Stimulated activated CD8-positive, alpha-beta memory T cell treated with anti-CD3 and anti-CD28 coated beads, Interleukin-12 subunit alpha, Interleukin-12 subunit beta, amount 100 ng/mL, for 4 hours (primary cell): Measurements from ENCODE around the gene TUBB1.

Experiments used
- DNase-seq: peaks from one replicate; pipeline ENCODE4 v3.0.0-alpha.2; 2020; ENCODE audit warnings: low read depth

Gene TUBB1

GRCh38 chr20:59043698-59044097 is 24.5 kb downstream of the TUBB1 start:
- DNase-seq: no peak

DNA sequence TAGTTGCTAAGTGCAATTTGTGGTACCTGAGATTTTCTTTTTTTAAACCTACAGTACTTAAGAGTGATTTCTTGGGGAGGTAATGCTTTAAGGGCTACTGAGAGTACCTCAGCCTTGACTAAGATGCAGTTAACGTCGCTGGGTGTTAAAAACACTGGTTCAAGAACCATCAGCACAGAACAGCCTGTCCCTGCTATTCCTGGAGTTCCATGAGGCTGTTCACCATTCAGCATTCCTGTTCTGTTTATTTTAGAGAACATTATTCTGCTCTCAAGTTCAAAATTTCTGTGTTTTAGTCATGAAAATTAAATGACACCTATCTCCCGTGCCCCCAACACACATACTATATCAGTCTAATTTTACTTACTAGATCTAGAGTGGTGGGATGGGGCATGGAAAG is 25.1 kb downstream of the TUBB1 start:
- no peak for DNase-seq

DNA sequence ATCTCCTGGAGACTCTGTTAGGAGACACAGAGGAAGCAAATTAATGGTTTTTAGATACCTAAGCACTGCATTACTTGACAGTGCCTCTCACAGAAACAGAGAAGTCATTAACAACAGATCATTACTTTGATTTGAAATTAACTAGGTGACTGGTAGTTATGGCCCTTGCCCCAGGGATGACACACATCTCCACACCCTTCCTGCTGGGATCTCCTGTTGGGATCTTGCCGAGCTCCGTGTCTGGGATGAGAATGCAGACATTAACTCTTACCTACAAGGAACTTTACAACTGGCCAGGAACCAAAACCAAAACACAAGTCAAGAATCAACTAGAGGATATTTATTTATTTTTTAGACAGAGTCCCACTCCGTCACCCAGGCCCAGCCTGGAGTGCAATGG is 25.6 kb downstream of the TUBB1 start:
- no peak for DNase-seq

GRCh38 chr20:59046862-59047261 is 27.6 kb downstream of the TUBB1 start:
- DNase-seq: no peak

- DNase-seq: no peak
These were observed 28.9 kb downstream of the TUBB1 start for GRCh38 chr20:59047938-59048680.

- DNase-seq: no peak
These were observed 29.4 kb downstream of the TUBB1 start for GRCh38 chr20:59048681-59049030.

DNA sequence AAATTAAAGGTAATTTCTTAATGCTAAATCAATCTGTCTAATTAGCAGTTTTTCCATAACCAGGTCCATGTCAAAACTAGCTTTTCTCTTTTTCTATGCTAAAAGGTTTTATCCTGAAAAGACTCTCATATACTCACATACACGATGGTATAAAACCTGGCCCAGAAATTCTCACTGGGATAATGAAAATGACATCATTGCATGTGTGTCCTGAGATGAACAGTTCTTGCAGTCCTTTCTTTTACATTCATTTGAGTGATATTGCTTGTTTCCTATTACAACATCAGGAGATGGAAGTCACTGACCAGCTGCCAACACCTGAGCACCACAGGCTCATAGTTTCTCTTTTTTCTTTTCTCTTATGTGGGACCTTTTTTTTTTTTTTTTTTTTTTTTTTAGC is 31.2 kb downstream of the TUBB1 start:
- no peak for DNase-seq

- no peak for DNase-seq
These were observed 32.5 kb downstream of the TUBB1 start for GRCh38 chr20:59051666-59052185.

DNA sequence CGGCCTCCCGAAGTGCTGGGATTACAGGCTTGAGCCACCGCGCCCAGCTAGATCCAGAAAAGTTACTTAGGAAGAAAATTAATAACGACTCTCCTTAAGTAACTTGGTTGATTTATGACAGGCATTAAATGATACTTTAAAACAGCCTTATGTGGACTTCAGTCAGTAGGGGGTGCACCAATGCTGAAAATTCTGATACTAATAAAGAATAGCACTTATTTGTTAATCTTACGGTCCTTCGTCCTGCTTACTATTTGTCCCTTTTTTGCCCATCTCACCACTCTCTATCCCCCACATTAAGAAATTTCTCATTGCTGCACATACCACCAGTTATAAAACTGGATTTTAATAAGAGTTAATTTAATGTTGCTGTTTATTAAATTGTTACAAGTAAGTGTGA is 36.1 kb downstream of the TUBB1 start:
- DNase-seq: no peak

DNA sequence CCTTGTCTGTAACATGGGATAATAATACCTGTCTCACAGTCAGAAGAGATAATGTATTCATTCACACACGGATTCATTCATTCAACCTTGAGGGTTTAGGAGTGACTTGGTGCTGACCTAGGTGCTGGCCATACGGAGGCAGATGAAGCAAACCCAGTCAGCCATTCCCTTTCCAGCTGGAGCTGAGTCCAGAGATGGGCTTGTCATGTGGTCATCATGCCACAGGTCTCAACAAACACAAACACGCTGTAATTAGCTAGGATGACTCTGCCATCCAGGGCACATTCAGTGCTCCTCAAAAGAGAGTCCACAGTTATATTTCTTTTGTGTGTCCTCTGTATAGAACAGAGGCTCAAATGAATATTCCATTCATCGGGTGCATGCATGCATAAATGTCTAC is 42.9 kb downstream of the TUBB1 start:
- DNase-seq: no peak

DNA sequence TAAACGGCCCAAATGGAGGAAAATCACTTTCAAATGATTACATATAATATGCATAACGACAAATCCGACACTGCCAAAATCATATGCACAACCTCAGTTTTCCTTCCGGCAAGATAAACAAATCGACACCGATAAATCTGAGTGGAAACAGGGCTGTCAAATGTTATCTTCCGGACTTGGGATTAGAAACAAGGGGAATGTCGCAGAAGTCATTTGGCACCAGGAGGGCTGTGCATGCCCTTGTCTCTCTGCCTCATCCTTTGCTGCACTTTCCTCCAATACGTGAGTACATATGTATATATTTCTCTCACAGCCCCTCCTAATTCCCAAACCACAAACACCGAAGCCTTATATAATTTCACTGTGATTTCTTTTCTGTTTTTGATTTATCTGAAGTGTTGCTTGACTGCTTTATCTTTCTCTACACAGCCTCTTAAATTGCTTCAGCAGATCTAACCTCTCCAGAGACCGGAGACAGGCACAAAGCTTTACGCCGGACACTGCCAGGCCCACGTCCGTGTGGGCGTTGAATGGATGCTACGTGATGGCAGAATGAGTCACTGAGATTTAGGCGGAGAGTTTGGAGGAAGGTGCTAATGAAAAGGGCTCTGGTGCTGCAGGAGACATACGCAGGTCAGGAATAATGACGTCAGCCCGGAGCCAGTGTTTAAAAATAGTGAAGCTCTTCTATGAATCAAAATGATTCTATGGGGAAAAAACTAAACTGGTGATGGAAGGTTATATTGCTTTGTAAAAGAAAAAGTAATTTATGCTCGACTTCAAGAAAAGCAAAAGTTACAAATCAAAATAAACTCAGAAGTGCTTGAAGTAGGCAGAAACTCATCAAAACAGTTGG is 44.4 kb downstream of the TUBB1 start:
- DNase-seq: no peak

DNA sequence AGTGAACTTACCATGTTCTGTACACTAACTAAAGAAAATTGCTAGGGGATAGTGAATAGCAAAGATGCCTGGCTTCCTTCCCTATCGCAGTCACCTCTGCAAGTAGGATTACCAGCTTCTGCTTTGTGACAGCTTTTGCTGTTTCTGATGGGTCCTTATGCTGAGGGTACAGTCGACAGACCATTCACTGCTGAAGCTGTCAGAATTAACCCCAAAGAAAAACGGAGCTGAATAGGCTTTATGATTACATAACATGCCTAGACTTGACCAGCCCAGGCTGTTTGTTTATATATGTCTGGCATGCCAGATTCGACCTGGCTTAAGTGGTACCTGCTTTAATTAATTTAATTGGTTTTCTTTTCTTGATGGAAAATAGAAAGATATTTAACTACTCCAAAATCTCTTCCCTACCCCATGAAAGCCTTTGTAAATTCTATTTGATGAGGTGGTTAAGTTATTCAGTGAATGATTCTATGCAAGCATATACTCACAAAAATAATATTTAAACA is 45.0 kb downstream of the TUBB1 start:
- no peak for DNase-seq

DNA sequence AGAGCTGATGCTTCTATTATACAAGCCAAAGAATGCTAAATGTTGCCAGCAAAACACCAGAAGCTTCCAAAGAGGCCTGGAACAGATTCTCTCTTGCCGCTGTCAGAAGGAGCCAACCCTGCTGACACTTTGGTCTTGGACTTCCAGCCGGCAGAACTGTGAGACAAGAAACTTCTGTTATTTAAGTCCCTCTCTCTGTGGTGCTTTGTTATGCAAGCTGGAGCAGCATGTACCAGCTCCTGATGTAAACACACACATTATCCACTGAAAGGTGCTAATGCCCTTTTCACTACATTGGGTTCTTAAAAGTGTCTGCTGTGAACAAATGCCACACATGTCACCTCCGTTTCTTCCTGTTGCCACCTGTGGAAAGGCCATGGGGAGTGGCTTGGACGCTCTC is 49.3 kb downstream of the TUBB1 start:
- DNase-seq: no peak

DNA sequence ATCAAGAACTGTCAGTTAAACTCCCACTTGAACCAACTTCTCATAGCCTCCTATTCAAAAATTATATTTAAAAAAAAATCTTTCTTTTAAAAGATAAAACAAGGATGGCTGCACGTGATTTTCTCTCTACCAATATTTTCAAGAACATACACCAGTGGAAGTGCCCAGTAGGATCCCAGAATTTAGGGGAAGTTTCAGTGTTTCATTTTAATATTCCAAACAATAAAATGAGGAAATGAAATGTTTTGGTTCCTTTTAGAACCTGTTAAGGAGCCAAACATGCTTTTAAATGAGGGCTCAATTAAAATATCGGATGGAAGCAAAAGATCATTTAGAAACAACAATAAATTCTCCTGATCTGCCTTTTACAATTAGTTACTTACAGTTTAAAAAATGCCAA is 49.8 kb downstream of the TUBB1 start:
- DNase-seq: no peak

DNA sequence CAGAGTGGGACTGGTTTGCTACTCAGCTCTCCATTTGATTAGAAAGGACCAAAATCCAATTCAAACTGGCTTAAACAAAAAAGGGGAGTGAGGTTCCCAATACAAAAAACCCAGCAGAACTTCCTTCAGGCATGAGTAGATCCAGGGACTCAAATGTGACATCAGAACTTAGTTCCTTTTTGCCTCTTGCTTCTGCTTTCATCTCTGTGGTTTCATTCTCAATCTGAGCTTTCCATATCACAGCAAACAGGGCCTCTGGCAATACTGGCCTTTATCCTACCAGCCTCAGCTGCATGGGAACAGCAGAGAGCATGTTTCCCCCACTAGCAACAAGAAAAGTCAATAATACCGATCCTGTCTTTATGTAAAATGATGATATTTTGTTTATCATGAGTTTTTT is 52.0 kb downstream of the TUBB1 start:
- no peak for DNase-seq

GRCh38 chr20:59073582-59073981 is 54.4 kb downstream of the TUBB1 start:
- no peak for DNase-seq

DNA sequence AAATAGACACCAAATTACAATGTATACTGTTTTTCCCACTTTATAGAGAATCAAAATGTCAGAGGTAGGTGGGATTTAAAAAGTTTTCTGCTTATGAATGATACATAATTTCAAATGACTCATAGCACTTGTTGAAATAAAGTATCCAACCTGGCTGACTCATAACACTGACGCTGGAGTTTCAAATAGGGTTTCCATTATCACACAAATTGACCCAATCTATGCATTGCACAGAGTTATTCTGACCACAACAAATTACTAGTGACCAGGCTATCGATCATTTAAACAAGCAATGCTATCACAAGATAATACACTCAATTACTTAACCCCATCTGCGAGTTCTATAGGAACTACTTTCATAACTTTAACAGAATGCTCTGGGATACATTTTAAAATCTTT is 55.2 kb downstream of the TUBB1 start:
- DNase-seq: no peak

DNA sequence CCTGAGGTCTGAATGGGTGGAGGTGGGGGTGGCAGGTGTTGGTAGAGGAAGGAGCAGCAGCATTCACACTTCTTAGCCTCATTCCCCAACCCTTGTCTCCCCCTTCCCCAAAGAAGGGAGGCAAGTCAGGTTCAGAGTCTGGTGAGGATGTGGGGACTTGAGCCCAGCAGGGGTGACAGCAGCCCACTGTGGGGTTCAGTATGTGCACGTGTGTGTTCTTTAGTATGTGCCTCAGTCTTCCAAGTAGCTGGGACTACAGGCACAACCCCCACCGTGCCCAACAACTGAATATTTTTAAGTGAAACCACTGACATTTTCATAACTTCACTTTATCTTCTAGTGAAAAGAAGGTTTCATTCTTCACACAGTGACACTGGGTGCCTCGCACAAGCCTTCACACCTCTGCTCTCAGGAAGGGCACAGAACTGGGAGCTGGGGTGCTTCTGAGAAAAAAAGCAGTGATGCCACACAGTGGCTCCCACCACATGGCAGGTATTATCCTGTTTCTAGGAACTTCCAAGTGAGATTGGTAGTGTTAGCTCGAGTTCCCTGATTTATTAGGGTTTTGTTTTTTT is 56.8 kb downstream of the TUBB1 start:
- DNase-seq: no peak
